Skeletal muscle tissue (tissue), 4 donors: ENCODE data around the gene HMCN2. TPM values are rescaled to one million over a fixed set of nuclear protein-coding genes. Genes with fewer than 3 reads are reported as not detected.

Experiments
- H3K27ac ChIP-seq: one replicate; pipeline ENCODE4 v1.7.0; 2013; ENCODE audit warnings: mild to moderate bottlenecking, low read depth, low read length, inconsistent platforms
- H3K27me3 ChIP-seq, 3 donors: one replicate each; pipeline ENCODE4 v1.7.0; 2013; ENCODE audit warnings: low read length in 3 of 3; ENCODE audit not compliant: control insufficient read depth in 3 of 3, insufficient read depth in 3 of 3
- H3K36me3 ChIP-seq, 3 donors: one replicate each; pipeline ENCODE4 v1.7.0; 2013; ENCODE audit warnings: low read length in 3 of 3; ENCODE audit not compliant: control insufficient read depth in 3 of 3, insufficient read depth in 3 of 3
- H3K4me1 ChIP-seq, 3 donors: one replicate each; pipeline ENCODE4 v1.7.0; 2013; ENCODE audit warnings: low read length in 3 of 3, mild to moderate bottlenecking in 3 of 3; ENCODE audit not compliant: control insufficient read depth in 3 of 3, insufficient read depth in 3 of 3
- H3K4me3 ChIP-seq, 3 donors: one replicate each; pipeline ENCODE4 v1.7.0; 2013; ENCODE audit warnings: low read length in 3 of 3
- H3K9ac ChIP-seq, 3 donors: one replicate each; pipeline ENCODE4 v1.7.0; 2013; ENCODE audit warnings: low read length in 3 of 3, mild to moderate bottlenecking in 3 of 3, moderate library complexity in 2 of 3, low read depth in 1 of 3
- H3K9me3 ChIP-seq, 3 donors: one replicate each; pipeline ENCODE4 v1.7.0; 2013; ENCODE audit warnings: low read length in 3 of 3; ENCODE audit not compliant: control insufficient read depth in 3 of 3
- total RNA-seq: library from RNA; depleted of rRNA; stranded (reverse); fragments of >200 nt; gene quantifications from one replicate; pipeline ENCODE4 v1.2.3, GENCODE V29; 2014
- donor health status: Osteomylitis.

Gene HMCN2
- total RNA-seq, 1 donor from 2014 or later: 12.5 TPM

DNA sequence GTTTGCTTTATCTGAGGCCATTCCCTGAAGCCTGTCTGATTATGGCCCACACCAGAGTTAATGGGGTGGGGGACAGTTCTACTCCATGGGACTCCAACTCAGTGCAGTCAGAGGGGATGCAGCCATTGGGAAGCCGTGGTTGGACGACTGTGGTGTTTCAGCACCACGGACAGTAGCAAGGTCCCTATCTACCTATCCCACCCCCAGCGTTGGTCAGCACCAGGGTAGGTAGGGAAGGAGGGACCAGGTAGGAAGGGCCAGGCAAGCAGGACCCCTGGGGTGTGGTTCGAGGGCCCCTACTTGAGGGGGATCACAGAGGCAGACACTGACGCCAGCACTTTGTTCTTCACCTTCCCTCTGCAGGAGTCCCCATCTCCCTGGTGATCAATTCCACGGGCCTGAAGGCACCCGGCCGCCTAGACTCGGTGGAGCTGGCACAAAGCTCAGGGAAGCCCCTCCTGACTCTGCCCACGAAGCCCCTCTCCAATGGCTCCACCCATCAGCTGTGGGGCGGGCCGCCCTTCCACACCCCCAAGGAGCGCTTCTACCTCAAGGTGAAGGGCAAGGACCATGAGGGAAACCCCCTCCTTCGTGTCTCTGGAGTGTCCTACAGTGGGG is 33.2 kb downstream of the HMCN2 start:
- Histone ChIP-seq H3K27ac (no peak overlapping the region), H3K4me3 (no peak overlapping the region), H3K9ac (no peak overlapping the region), H3K4me1 (peaks cover 4 to 26% (median 18%) of the 10 kb centered on the region in 3 donors), H3K9me3 (no peaks in the 10 kb centered on the region), H3K36me3 (peaks cover 0 to 5% (median 3%) of the 10 kb centered on the region in 3 donors), H3K27me3 (peaks cover 24 to 45% (median 24%) of the 10 kb centered on the region in 3 donors)

DNA sequence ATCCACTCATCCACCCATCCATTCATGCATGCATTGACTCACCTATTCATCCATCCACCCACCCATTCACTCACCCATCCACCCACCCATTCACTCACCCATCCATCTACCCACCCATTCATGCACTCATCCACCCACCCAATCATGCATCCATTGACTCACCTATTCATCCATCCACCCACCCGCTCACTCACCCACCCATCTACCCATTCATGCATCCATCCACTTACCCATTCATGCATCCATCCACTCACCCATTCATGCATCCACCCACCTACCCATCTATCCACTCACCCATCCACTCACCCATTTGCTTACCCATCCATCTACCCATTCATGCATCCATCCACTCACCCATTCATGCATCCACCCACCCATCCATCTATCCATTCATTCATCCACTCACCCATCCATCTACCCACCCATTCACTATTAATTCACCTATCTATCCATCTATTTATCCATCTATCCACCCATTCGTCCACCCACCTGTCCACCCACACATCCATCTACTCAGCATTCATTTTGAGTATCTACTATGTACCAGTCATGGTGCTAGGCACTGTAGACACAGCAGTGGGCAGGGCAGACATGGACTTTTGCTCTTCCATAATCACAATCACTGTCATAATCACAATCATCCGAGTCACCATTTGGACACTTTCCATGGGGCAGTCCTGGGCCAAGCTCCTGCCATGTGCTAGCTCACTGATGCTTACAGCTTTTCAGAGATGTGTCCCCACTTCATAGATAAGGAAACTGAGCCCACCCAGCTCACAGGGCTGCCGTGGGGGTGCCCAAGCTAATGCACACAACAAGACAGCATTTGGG is 34.4 kb downstream of the HMCN2 start:
- H3K4me1 ChIP-seq: peaks cover 11 to 34% (median 18%) of the 10 kb centered on the region in 3 donors
- peaks cover 0 to 8% (median 3%) of the 10 kb centered on the region in 3 donors for H3K36me3 ChIP-seq
- H3K9me3 ChIP-seq: no peaks in the 10 kb centered on the region
- H3K27me3 ChIP-seq: peaks cover 33 to 50% (median 34%) of the 10 kb centered on the region in 3 donors
- no peak overlapping the region for H3K4me3 ChIP-seq
- H3K27ac ChIP-seq: peak overlapping the region; percentile 68
- no peak overlapping the region for H3K9ac ChIP-seq

DNA sequence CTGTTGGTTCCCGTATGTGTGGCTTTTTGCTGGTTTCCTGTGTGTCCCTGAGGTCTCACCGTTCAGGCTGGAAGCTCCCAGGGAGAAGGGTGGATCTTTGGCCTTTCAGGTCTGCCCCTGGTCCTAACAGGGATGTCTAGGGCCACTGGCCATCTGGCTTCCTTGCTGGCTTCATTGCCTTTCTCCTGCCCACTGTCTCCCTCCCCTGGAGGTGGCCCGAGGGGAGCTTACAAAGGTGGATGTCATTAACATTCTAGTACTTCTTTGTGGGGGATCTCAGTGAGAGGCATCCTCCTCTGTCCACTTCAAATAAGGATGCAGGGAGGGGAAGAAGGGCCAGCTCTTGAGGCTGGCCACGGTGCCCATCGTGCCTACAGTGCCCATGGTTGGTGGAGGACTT is 35.2 kb downstream of the HMCN2 start:
- peaks cover 0 to 8% (median 3%) of the 10 kb centered on the region in 3 donors for H3K36me3 ChIP-seq
- H3K27ac ChIP-seq: peak overlapping the region; percentile 68
- no peak overlapping the region for H3K4me3 ChIP-seq
- no peak overlapping the region for H3K9ac ChIP-seq
- H3K9me3 ChIP-seq: no peaks in the 10 kb centered on the region
- peaks cover 37 to 52% (median 40%) of the 10 kb centered on the region in 3 donors for H3K27me3 ChIP-seq
- H3K4me1 ChIP-seq: peaks cover 16 to 38% (median 20%) of the 10 kb centered on the region in 3 donors

DNA sequence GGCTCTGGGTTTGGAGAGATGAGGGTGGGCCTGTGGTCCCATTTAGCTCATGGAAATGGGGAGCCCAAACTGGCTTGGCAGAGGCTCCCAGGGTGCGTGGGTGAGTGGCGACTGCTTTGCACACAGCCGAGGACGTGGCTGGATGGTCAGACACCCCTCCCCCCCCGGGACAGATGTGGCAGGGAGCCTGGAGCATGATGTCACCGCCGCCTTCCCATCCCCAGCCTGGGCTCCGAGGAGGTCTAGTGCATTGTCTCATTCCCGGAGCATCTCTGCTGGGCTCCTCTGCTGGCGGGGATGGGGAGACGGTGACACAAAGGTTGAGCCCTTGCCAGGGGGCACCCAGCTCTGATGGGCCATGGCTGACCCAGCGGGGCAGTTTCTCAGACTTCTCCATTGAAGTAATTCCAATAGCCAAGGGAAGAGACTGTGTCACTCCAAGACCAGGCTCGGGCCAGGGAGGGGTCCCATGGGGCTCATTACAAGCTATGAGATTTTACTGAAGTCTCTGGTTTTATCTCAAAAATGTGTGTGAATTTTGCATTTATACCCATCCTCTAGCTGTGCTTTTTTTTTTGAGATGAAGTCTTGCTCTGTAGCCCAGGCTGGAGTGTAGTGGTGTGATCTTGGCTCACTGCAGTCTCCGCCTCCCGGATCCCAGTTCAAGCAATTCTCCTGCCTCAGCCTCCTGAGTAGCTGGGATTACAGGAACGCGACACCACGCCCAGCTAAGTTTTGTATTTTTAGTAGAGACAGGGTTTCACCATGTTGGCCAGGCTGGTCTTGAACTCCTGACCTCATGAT is 36.1 kb downstream of the HMCN2 start:
- Histone ChIP-seq H3K9me3 (no peaks in the 10 kb centered on the region), H3K27me3 (peaks cover 37 to 56% (median 39%) of the 10 kb centered on the region in 3 donors), H3K27ac (peak overlapping the region; percentile 68), H3K4me3 (no peak overlapping the region), H3K9ac (no peak overlapping the region), H3K36me3 (peaks cover 0 to 8% (median 3%) of the 10 kb centered on the region in 3 donors), H3K4me1 (peaks cover 16 to 38% (median 20%) of the 10 kb centered on the region in 3 donors)

DNA sequence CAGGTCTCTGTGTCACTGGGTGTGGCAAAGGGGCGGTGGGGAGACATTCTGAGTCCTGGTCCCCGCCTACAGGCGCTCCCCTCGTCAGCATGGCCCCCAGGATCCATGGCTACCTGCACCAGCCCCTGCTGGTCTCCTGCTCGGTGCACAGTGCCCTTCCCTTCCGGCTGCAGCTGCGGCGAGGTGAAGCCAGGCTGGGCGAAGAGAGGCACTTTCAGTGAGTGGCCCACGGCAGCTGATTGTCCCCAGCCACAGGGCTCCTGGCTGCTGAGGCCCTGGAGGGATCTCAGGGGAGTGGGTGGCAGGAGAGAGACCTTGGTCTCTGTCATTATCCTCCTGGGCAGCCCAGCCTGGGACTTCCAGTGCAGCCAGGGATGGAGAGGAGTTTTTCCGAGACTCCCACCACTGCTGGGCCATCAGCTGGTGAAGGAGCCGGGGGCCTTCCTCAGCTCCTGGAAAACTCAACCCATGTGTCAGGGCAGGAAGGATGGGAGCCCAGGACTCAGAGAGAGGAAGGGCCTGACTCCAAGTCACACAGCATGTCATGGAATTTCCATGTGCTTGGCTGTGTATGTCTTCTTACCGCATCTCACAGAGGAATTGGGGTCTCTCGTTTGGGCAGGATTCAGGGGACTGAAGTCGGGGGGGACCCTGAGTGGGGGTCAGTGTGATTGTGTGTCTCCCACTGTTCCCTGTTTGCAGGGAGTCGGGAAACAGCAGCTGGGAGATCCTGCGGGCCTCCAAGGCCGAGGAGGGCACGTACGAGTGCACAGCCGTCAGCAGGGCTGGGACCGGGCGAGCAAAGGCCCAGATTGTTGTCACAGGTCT is 37.4 kb downstream of the HMCN2 start:
- H3K9me3 ChIP-seq: no peaks in the 10 kb centered on the region
- peak overlapping the region; percentile 68 for H3K27ac ChIP-seq
- no peak overlapping the region for H3K9ac ChIP-seq
- H3K4me1 ChIP-seq: peaks cover 16 to 38% (median 19%) of the 10 kb centered on the region in 3 donors
- peaks cover 37 to 62% (median 42%) of the 10 kb centered on the region in 3 donors for H3K27me3 ChIP-seq
- no peak overlapping the region for H3K4me3 ChIP-seq
- peaks cover 0 to 8% (median 3%) of the 10 kb centered on the region in 3 donors for H3K36me3 ChIP-seq

DNA sequence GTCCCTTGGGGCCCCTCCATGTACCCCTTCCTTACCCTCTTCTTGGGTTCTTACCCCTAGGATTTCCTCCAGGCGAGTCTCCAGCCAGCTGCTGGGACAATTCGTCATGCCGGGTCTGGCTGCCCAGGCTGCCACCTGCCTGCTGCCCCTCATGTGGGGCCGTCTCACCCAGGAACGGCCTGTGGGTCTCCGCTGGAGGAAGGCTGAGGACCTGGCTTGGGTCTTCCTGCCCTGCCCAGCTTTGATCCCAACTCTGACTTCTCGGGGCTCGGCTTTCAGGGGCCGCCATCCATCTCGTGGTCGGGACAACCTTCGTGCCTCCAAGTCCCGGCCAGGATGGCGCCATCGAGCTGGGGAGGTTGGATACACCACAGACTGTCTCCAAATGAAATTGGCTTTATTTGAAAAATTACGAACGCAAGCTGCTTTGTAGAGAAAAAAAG is 38.1 kb downstream of the HMCN2 start:
- Histone ChIP-seq H3K4me1 (peaks cover 16 to 38% (median 19%) of the 10 kb centered on the region in 3 donors), H3K27me3 (peaks cover 37 to 68% (median 42%) of the 10 kb centered on the region in 3 donors), H3K27ac (peak overlapping the region; percentile 19)

DNA sequence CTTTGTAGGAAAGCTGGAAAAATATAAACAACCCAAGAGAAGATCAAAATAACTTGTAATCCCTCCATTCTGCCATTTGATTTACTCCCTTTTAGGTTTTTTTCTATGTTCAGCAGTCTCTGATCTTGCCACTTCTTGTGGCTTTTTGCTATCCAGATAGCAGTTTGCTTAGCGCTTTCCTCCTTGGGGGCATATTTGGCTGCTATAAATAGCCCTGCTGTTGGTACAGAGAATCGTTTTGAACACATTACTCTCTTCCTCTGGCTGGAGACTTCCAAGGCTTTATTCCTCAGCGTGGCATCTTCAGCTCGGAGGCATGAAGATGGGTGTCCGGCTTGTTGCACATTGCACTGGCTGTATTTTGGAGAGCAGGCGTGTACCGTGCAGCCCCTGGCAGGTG is 38.6 kb downstream of the HMCN2 start:
- H3K4me3 ChIP-seq: no peak overlapping the region
- no peak overlapping the region for H3K9ac ChIP-seq
- peaks cover 0 to 9% (median 2%) of the 10 kb centered on the region in 3 donors for H3K36me3 ChIP-seq
- peaks cover 16 to 38% (median 19%) of the 10 kb centered on the region in 3 donors for H3K4me1 ChIP-seq
- H3K27ac ChIP-seq: peak overlapping the region; percentile 19
- no peaks in the 10 kb centered on the region for H3K9me3 ChIP-seq
- H3K27me3 ChIP-seq: peaks cover 37 to 68% (median 42%) of the 10 kb centered on the region in 3 donors

More for the DNA sequence above, 38.1 kb downstream of the HMCN2 start:
- Histone ChIP-seq H3K36me3 (peaks cover 0 to 8% (median 3%) of the 10 kb centered on the region in 3 donors), H3K9ac (no peak overlapping the region), H3K9me3 (no peaks in the 10 kb centered on the region), H3K4me3 (no peak overlapping the region)

DNA sequence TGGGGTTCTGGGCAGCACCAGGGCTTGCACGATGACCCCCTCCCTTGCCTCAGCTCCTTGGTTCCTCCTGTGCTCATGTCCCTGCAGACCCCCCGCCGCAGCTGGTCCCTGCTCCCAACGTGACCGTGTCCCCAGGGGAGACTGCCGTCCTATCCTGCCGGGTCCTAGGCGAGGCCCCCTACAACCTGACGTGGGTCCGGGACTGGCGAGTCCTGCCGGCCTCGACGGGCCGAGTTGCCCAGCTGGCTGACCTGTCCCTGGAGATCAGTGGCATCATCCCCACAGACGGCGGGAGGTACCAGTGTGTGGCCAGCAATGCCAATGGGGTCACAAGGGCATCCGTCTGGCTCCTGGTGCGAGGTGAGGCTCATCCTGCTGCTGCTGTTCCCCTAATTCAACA is 39.1 kb downstream of the HMCN2 start:
- no peak overlapping the region for H3K27ac ChIP-seq

DNA sequence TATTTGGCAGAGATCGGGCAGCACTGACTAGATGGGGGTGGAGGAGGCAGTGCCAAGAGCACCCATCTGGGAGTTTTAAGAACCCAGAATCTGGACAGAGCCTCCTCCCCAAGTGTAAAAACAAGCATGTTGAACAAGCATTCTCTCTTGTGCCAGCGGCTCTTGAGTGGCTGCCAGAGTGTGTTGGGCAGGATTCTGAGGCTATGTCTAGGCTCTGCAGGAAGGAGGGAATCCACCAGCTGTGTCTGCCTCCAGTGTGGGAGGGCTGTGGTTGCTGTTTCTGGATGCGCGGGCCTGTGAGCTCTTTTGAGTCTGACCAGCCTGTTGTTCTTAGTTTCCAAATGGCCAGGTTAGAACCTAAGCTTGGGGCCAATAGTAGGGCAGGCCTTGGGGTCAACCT is 39.8 kb downstream of the HMCN2 start:
- H3K4me3 ChIP-seq: no peak overlapping the region
- peak overlapping the region; percentile 9 for H3K27ac ChIP-seq
- H3K9ac ChIP-seq: no peak overlapping the region
- peaks cover 0 to 6% (median 0%) of the 10 kb centered on the region in 3 donors for H3K36me3 ChIP-seq
- H3K9me3 ChIP-seq: no peaks in the 10 kb centered on the region
- peaks cover 39 to 71% (median 42%) of the 10 kb centered on the region in 3 donors for H3K27me3 ChIP-seq
- peaks cover 12 to 31% (median 15%) of the 10 kb centered on the region in 3 donors for H3K4me1 ChIP-seq

More for the DNA sequence above, 39.1 kb downstream of the HMCN2 start:
- peaks cover 16 to 38% (median 19%) of the 10 kb centered on the region in 3 donors for H3K4me1 ChIP-seq
- no peak overlapping the region for H3K4me3 ChIP-seq
- no peak overlapping the region for H3K9ac ChIP-seq
- H3K27me3 ChIP-seq: peaks cover 37 to 71% (median 42%) of the 10 kb centered on the region in 3 donors
- no peaks in the 10 kb centered on the region for H3K9me3 ChIP-seq
- H3K36me3 ChIP-seq: peaks cover 0 to 9% (median 0%) of the 10 kb centered on the region in 3 donors
